SK-N-MC (cell line): ENCODE results near the gene MRPS10.

Experiments
- EZH2 ChIP-seq: fragments of 200-600 bp; sonication (generic); IDR thresholded peaks from one replicate; pipeline ENCODE4 v1.6.1; 2017; ENCODE audit warnings: antibody characterized with exemption
- FOXP2 ChIP-seq: optimal IDR thresholded peaks from 2 replicates; pipeline ENCODE3; 2011; ENCODE audit warnings: mild to moderate bottlenecking, moderate library complexity; ENCODE audit not compliant: insufficient read depth; ENCODE audit errors: extremely low read length, control extremely low read depth
- POLR2AphosphoS5 ChIP-seq: IDR thresholded peaks from 2 replicates; pipeline ENCODE4 v1.6.1; 2012; ENCODE audit warnings: mild to moderate bottlenecking, low read depth, low read length, borderline replicate concordance

- TF ChIP-seq POLR2AphosphoS5 (no peak), EZH2 (no peak), FOXP2 (no peak)
Measured at GRCh38 chr6:42232035-42232434, 14.4 kb upstream of the MRPS10 start.
